Measurements from ENCODE around the gene CEP55. TPM values are rescaled to one million over a fixed set of nuclear protein-coding genes. Genes with fewer than 3 reads are reported as not detected.
A peak's percentile ranks its signal among the peaks of the same experiment; 100 is the strongest.

Gene CEP55
- total RNA-seq = 10 to 100 TPM; 11.3 to 30.0 TPM

DNA sequence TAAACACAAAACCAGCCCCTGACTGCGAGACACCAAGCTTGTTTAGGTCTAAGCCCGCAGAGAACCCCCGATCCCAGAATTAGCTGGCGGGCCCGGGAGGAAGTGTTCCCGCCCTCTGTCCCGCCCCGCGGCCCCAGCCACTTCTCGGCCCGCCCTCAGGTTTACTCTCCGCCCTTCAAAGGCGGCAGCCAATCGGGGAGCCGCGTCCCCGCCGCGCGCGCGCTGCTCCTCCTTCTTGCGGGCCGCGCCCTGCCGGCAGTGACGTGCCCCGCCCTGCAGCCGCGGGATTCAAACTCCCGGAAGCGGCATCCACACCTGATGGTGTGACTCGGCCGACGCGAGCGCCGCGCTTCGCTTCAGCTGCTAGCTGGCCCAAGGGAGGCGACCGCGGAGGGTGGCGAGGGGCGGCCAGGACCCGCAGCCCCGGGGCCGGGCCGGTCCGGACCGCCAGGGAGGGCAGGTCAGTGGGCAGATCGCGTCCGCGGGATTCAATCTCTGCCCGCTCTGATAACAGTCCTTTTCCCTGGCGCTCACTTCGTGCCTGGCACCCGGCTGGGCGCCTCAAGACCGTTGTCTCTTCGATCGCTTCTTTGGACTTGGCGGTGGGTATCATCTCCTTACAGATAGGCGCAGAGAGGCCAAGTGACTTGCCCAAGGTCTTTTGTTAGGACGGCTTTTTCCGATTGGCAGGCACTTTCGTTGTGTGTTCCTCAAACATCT, at the start of gene CEP55:
Gene CEP55 (plus strand): TSS at position 291 of the 720 bp plus-strand sequence. CDS start 3,440 bp downstream, outside the sequence.
- Histone ChIP-seq H3K27me3 (no peaks in the 10 kb centered on the region), H3K36me3 (no peaks in the 10 kb centered on the region), H3K9ac (ENCODE audit: low read depth in 2 of 2, low read length in 2 of 2) (peak within 1 kb of the TSS; percentile 37 to 65), H3K4me3 (peak within 1 kb of the TSS; percentile 47), H3K9me3 (no peaks in the 10 kb centered on the region), H3K27ac (no peak within 1 kb of the TSS), H3K4me1 (no peaks in the 10 kb centered on the region)
- intact Hi-C loops (cut with DNase I) = no loop called here
- DNase-seq = peak; percentile 98
- TF ChIP-seq, protein P1, sequence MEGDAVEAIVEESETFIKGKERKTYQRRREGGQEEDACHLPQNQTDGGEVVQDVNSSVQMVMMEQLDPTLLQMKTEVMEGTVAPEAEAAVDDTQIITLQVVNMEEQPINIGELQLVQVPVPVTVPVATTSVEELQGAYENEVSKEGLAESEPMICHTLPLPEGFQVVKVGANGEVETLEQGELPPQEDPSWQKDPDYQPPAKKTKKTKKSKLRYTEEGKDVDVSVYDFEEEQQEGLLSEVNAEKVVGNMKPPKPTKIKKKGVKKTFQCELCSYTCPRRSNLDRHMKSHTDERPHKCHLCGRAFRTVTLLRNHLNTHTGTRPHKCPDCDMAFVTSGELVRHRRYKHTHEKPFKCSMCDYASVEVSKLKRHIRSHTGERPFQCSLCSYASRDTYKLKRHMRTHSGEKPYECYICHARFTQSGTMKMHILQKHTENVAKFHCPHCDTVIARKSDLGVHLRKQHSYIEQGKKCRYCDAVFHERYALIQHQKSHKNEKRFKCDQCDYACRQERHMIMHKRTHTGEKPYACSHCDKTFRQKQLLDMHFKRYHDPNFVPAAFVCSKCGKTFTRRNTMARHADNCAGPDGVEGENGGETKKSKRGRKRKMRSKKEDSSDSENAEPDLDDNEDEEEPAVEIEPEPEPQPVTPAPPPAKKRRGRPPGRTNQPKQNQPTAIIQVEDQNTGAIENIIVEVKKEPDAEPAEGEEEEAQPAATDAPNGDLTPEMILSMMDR (IDR thresholded peaks at IDR 0.05) = no peak

DNA sequence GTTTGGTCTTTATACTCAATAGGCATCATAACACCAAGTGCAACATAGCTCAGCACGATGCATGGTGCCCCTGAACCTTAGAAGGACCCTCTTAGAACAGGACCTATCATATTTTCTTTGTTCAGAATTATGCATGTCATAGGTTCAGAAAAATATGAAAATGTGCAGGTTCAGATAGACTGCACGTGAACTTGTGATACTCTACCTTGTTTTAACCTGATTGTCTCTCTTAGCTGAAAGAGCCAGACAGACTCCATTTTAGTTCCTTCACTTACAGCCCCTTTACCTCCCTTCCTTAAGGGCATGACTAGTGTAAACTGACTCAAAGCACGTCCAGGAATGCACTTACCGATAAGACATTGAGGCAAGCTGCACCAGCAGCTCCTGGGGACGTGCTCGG, 49.4 kb upstream of the CEP55 start:
- DNase-seq = no peak
- intact Hi-C loops (cut with DNase I) = no loop called here
- TF ChIP-seq, protein P1 (IDR thresholded peaks at IDR 0.05) = no peak
- H3K4me1 ChIP-seq = peaks cover 11% of the 10 kb centered on the region
- no peak overlapping the region for H3K4me3 ChIP-seq
- H3K36me3 ChIP-seq = no peaks in the 10 kb centered on the region
- H3K9ac ChIP-seq (ENCODE audit: low read depth in 2 of 2, low read length in 2 of 2) = no peak overlapping the region
- H3K27ac ChIP-seq = no peak overlapping the region
- H3K9me3 ChIP-seq = no peaks in the 10 kb centered on the region
- no peaks in the 10 kb centered on the region for H3K27me3 ChIP-seq

DNA sequence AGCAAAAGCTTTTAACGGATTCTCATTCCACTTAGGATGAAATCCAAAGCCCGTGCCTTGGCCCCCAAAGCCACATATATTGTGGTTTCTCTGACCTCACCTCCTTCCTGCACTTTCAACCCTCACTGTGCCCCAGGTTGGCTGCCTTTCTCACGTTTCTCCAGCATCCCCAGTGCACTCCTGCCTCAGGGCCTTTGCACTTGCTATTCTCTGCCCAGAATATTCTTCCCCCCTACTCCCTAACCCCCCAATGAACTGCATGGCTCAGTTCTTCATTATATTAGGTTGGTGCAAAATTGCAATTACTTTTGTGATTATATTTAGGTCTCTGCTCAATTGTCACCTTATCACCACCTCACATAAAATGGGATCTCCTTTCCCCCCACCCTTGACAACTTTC, 48.4 kb upstream of the CEP55 start:
- TF ChIP-seq, protein P1 (IDR thresholded peaks at IDR 0.05) = no peak
- Histone ChIP-seq H3K4me3 (no peak overlapping the region), H3K27ac (no peak overlapping the region), H3K9me3 (no peaks in the 10 kb centered on the region), H3K9ac (ENCODE audit: low read depth in 2 of 2, low read length in 2 of 2) (no peak overlapping the region), H3K4me1 (peaks cover 11% of the 10 kb centered on the region), H3K27me3 (no peaks in the 10 kb centered on the region), H3K36me3 (no peaks in the 10 kb centered on the region)
- DNase-seq = no peak
- intact Hi-C loops (cut with DNase I) = no loop called here

DNA sequence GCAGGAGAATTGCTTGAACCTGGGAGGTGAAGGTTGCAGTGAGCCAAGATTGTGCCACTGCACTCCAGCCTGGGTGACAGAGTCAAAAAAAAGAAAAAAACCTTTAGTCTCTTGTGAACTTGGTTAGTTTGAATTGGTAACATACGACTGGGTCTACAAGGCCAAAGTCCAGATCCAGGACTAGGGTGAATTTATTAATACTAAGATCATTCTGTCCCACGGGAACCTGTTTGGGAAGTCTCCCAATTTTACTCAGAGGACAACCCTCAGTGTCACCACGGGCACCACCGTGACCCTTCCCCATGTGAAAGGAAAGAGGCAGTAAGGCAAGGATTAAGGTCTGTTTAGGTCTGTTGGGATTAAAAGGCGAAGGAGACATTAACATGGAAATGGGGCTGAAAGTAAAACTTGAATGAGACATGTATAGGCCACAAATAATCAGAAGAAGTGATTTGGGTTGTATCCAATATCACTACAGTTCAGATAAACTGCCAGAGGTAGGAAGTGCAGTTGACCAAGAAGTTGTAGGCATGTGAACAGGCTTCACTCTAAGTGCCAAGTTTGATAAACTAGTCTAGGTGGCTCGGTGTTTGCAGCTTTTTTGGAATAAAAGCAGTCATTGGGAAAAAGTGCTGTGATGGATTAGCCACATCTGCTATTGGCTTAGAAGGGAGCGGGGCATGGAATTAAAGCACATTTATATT, 45.0 kb upstream of the CEP55 start:
- Histone ChIP-seq H3K27ac (no peak overlapping the region), H3K9me3 (no peaks in the 10 kb centered on the region), H3K36me3 (no peaks in the 10 kb centered on the region), H3K27me3 (no peaks in the 10 kb centered on the region), H3K4me1 (no peaks in the 10 kb centered on the region), H3K9ac (ENCODE audit: low read depth in 2 of 2, low read length in 2 of 2) (no peak overlapping the region), H3K4me3 (no peak overlapping the region)
- intact Hi-C loops (cut with DNase I) = no loop called here
- TF ChIP-seq, protein P1 (IDR thresholded peaks at IDR 0.05) = no peak
- DNase-seq = no peak

DNA sequence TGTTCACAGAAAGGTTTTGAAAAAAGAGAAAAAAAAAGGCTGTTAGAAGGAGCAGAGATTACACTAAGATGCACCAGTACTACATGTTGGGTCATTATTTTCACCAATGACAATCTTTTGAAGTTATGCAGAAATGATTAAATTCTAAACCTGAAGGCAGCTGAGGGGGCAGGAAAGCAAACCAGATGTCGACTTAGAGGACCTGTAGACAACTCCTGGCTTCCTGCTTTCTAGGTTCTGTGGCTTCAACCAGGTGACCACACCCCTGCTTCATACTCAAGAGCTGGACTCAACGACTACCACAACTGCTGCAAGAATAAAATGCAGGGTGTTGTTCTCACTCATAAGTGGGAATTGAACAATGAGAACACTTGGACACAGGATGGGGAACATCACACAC, 44.3 kb upstream of the CEP55 start:
- TF ChIP-seq, protein P1 (IDR thresholded peaks at IDR 0.05) = no peak
- Histone ChIP-seq H3K27ac (no peak overlapping the region), H3K9me3 (no peaks in the 10 kb centered on the region), H3K9ac (ENCODE audit: low read depth in 2 of 2, low read length in 2 of 2) (no peak overlapping the region), H3K36me3 (no peaks in the 10 kb centered on the region), H3K4me1 (no peaks in the 10 kb centered on the region), H3K27me3 (no peaks in the 10 kb centered on the region), H3K4me3 (no peak overlapping the region)
- intact Hi-C loops (cut with DNase I) = no loop called here
- no peak for DNase-seq
